Ishikawa (cell line): ENCODE measurements around the gene SFRP2.

Experiments
- CEBPB ChIP-seq: IDR thresholded peaks from 2 replicates; pipeline ENCODE4 v1.6.1; 2012
- CREB1 ChIP-seq: IDR thresholded peaks from 2 replicates; pipeline ENCODE4 v1.6.1; 2012; ENCODE audit warnings: low read depth
- EGR1 ChIP-seq: IDR thresholded peaks from 2 replicates; pipeline ENCODE4 v1.6.1; 2012
- EP300 ChIP-seq: IDR thresholded peaks from 2 replicates; pipeline ENCODE4 v1.6.1; 2012; ENCODE audit warnings: borderline replicate concordance
- FOXM1 ChIP-seq: IDR thresholded peaks from 2 replicates; pipeline ENCODE4 v1.6.1; 2012; ENCODE audit warnings: low read depth, borderline replicate concordance
- NFIC ChIP-seq: IDR thresholded peaks from 2 replicates; pipeline ENCODE4 v1.6.1; 2012
- RAD21 ChIP-seq: IDR thresholded peaks from 2 replicates; pipeline ENCODE4 v1.6.1; 2012; ENCODE audit warnings: low read depth
- REST ChIP-seq: IDR thresholded peaks from 2 replicates; pipeline ENCODE4 v1.6.1; 2012; ENCODE audit warnings: low read depth, mild to moderate bottlenecking
- TAF1 ChIP-seq: IDR thresholded peaks from 2 replicates; pipeline ENCODE4 v1.6.1; 2012; ENCODE audit warnings: low read depth, mild to moderate bottlenecking
- TCF12 ChIP-seq: IDR thresholded peaks from 2 replicates; pipeline ENCODE4 v1.6.1; 2012; ENCODE audit warnings: low read depth
- TEAD4 ChIP-seq: IDR thresholded peaks from 2 replicates; pipeline ENCODE4 v1.6.1; 2012
- YY1 ChIP-seq: IDR thresholded peaks from 2 replicates; pipeline ENCODE4 v1.6.1; 2012; ENCODE audit warnings: low read depth
- ZBTB7A ChIP-seq: IDR thresholded peaks from 2 replicates; pipeline ENCODE4 v1.6.1; 2012; ENCODE audit warnings: low read depth
- TF ChIP-seq, protein P1 (sequence below): IDR thresholded peaks from 2 replicates; pipeline ENCODE4 v1.6.1; 2012
- TF ChIP-seq, protein P2 (sequence below): IDR thresholded peaks from 2 replicates; pipeline ENCODE4 v1.6.1; 2012

The SFRP2 gene

GRCh38 chr4:153759407-153760316 is 29.2 kb downstream of the SFRP2 start, which contains the start of gene RNF175:
TSS of gene RNF175 (minus strand) at chr4:153760024. CDS start at chr4:153759862, 162 bp downstream.
- TF ChIP-seq YY1 (no peak), NFIC (no peak), ZBTB7A (peak; percentile 59; the same call in 1 of the 2 replicates), TEAD4 (no peak), FOXM1 (no peak), TAF1 (no peak), EGR1 (no peak), CREB1 (no peak)
- TF ChIP-seq, protein P1, sequence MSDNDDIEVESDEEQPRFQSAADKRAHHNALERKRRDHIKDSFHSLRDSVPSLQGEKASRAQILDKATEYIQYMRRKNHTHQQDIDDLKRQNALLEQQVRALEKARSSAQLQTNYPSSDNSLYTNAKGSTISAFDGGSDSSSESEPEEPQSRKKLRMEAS, result peak; percentile 61; the same call in 1 of the 2 replicates
- TF ChIP-seq, protein P2, sequence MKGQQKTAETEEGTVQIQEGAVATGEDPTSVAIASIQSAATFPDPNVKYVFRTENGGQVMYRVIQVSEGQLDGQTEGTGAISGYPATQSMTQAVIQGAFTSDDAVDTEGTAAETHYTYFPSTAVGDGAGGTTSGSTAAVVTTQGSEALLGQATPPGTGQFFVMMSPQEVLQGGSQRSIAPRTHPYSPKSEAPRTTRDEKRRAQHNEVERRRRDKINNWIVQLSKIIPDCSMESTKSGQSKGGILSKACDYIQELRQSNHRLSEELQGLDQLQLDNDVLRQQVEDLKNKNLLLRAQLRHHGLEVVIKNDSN, result no peak

GRCh38 chr4:153758688-153759406 is 30.0 kb downstream of the SFRP2 start:
- no peak for TF ChIP-seq CREB1
- no peak for TF ChIP-seq NFIC
- no peak for TF ChIP-seq EP300
- TF ChIP-seq CEBPB, result no peak
- TF ChIP-seq TEAD4, result no peak
- TF ChIP-seq TAF1, result no peak
- no peak for TF ChIP-seq ZBTB7A
- TF ChIP-seq TCF12, result no peak
- TF ChIP-seq YY1, result no peak
- TF ChIP-seq EGR1, result no peak
- no peak for TF ChIP-seq FOXM1

DNA sequence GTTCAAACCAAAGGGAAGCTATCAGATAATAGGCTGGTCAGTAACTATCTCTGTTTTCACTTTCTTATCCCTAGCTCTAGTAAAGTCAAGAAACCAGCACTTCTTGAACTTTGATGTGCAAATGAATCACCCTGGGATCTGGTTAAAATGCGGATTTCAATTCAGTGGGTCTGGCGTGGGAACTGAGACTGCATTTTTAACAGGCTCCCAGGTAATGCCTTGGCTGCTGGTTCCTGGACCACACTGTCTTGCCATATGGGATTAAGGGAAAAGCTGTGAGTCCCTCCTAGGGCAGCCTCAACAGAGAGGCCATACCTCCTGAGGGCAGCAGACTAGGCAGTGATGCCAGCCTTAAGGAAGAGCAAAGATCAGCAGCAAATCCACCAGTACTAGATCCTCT is 30.7 kb downstream of the SFRP2 start:
- TF ChIP-seq ZBTB7A (no peak), RAD21 (no peak), NFIC (no peak), TAF1 (no peak), CEBPB (no peak)

DNA sequence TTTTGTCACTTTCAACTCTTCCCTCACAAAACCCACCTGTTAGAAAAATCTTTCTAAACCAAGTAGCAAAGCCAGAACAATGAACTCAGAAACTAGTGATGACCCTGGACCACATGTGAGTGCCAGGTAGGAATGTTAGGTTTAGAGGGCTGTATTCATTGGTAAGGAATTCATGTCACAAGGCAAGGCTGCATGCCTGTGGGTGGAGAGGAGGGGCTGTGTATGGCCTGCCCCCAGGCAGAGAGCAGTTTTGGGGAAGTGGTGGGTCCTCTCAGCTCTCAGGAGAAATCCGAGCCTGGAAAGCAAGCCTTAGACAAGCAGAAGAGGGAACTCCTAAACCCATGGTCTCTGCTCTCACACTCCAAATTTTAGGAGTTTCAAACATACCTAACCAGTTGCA is 31.5 kb downstream of the SFRP2 start:
- no peak for TF ChIP-seq RAD21
- no peak for TF ChIP-seq NFIC
- TF ChIP-seq EGR1, result no peak
- no peak for TF ChIP-seq TEAD4
- TF ChIP-seq TCF12, result no peak
- no peak for TF ChIP-seq CREB1
- TF ChIP-seq, protein P2, result no peak
- no peak for TF ChIP-seq REST
- TF ChIP-seq TAF1, result no peak
- no peak for TF ChIP-seq CEBPB
- TF ChIP-seq, protein P1, result no peak
- TF ChIP-seq EP300, result no peak
- TF ChIP-seq ZBTB7A, result no peak
- no peak for TF ChIP-seq FOXM1

DNA sequence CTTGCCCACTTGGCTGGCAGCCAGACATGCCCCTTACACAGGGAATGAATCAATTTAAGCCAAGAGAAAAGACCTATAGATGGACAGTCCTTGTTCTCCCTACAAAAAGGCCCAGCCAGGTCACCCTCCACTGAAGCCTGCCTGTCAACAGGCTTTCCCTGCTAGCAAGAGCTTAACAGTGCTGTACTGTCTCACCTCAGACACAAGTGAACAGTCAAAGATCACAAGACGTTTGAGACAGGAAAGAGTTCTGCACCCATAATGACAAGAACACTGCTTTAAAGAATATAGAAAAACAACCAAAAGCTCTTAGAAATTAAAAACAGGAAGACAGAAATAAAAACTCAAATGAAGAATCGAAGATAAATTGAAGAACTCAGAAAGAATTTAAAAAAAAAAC is 33.7 kb downstream of the SFRP2 start:
- TF ChIP-seq ZBTB7A, result no peak
- no peak for TF ChIP-seq TAF1
- TF ChIP-seq EP300, result no peak
- TF ChIP-seq, protein P1, result no peak
- TF ChIP-seq CREB1, result no peak
- TF ChIP-seq, protein P2, result no peak
- TF ChIP-seq EGR1, result no peak
- no peak for TF ChIP-seq YY1

DNA sequence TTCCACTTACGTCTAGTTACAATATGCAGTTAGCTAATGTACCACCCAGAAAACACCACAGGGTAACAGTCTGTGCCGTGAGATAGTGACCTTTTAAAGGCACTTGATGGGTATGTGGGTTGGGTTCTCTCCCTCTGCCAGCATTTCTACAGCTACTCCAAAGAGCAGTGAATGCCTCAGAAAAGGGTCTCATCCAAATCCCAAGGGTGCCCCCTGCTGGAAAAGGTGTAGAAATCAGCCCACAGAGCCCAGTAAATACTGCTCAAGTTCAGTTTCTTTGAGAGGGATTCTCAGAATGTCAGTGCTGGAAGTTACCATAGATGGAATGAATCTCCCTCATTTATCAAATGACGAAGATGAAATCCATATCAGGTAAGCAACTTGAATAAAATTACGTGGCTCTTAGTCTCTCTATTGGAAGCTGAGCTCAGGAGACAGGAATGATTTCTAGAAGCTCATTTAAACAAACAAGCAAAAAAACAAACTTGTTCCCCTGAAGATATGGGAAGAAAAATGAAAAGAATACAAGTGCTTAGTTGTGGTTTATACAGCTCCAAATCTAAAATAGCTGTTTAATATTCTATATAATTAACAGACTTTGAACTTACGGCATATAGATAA is 38.6 kb downstream of the SFRP2 start:
- no peak for TF ChIP-seq CEBPB
- no peak for TF ChIP-seq YY1
- TF ChIP-seq, protein P1, result no peak
- TF ChIP-seq REST, result no peak
- peak; percentile 87 for TF ChIP-seq RAD21
- no peak for TF ChIP-seq ZBTB7A
- TF ChIP-seq FOXM1, result no peak
